ENCODE data around the gene IL17RD. TPM values are rescaled to one million over a fixed set of nuclear protein-coding genes. Genes with fewer than 3 reads are reported as not detected.

IL17RD gene
- polyA plus RNA-seq, 1 experiment = 0.60 TPM

DNA sequence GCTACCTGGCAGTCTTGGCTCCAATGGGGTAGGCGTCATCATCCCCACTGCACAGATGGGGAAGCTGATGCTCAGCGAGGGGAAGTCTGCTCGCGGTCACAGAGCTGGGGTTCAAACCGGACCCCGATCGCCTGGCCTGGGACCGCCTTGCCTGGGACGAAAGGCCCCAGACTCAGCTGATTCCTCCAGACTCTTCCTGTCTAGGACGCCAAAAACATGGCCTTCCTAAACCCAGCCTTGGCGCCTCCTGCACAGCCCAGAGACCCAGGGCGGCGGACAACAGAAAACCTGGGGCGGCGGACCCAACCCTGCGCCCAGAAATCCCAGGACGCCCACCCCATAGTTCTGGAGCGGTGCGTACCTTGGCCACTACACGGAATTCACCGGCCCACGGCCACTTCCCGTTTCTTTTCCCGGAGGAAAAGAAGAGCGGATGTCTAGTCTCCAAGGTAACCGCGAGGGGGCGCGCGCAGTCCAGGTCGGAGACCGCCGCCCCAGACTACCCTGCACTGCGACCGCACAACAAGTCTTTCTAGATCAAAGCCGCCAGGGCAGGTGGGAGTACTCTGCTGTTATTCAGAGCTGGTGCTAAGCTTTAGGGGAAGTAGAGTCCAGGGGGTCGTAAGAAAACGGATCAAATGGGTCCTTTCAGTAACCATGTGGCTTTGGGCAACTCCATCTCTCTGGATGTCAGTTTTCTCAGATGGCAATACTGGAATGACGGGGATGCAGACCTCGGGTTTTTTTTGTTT, 4.9 kb upstream of the IL17RD start:
- CTCF ChIA-PET = interaction anchor here (0.6 to 3.8 kb wide), 31 partner anchors 9 to 1215 kb away, joined by 3 to 30 read pairs (median 4); partner anchors contain the start of genes APPL1 and HESX1
- no peak for DNase-seq (ENCODE audit: low read depth)

DNA sequence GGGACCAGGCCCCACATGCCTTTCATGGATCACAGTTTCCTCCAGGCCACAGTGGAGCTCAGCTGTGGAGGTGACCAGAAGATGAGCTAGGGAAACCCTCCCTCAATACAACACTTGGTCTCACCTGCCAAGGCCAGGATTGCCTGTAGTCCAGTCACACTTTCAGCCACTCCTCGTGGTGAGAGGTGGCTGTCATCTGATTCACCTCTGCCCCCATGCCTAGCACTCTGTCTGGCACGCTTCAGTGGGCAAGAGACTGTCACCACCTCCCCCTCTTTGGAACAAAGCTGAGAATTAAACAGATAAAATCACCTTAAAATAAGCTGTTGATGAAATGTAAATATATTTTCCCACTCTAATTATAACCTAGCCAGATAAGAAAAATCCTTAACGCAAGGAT, 4.0 kb upstream of the IL17RD start:
- peaks cover 11% of the 10 kb centered on the region for H3K27me3 ChIP-seq (ENCODE audit: control insufficient read depth, insufficient read depth, low read length)
- TF ChIP-seq, protein P1, sequence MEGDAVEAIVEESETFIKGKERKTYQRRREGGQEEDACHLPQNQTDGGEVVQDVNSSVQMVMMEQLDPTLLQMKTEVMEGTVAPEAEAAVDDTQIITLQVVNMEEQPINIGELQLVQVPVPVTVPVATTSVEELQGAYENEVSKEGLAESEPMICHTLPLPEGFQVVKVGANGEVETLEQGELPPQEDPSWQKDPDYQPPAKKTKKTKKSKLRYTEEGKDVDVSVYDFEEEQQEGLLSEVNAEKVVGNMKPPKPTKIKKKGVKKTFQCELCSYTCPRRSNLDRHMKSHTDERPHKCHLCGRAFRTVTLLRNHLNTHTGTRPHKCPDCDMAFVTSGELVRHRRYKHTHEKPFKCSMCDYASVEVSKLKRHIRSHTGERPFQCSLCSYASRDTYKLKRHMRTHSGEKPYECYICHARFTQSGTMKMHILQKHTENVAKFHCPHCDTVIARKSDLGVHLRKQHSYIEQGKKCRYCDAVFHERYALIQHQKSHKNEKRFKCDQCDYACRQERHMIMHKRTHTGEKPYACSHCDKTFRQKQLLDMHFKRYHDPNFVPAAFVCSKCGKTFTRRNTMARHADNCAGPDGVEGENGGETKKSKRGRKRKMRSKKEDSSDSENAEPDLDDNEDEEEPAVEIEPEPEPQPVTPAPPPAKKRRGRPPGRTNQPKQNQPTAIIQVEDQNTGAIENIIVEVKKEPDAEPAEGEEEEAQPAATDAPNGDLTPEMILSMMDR (IDR thresholded peaks at IDR 0.05; ENCODE audit: insufficient read depth, low read depth, low read length) = no peak
- no peak for DNase-seq (ENCODE audit: low read depth)
- ChIA-PET CTCF (interaction anchor here (0.6 to 3.8 kb wide), 13 partner anchors 10 to 110 kb away, joined by 3 to 30 read pairs (median 4); partner anchors contain the start of gene APPL1), POLR2A (no interaction called here)
- H3K4me3 ChIP-seq (ENCODE audit: low read depth, low read length) = no peak overlapping the region
- no peaks in the 10 kb centered on the region for H3K36me3 ChIP-seq (ENCODE audit: control insufficient read depth, insufficient read depth, low read length)

More for the DNA sequence above, 4.9 kb upstream of the IL17RD start:
- Histone ChIP-seq H3K36me3 (ENCODE audit: control insufficient read depth, insufficient read depth, low read length) (no peaks in the 10 kb centered on the region), H3K4me3 (ENCODE audit: low read depth, low read length) (peak overlapping the region; percentile 45), H3K27me3 (ENCODE audit: control insufficient read depth, insufficient read depth, low read length) (peaks cover 11% of the 10 kb centered on the region)
- TF ChIP-seq, protein P1 (IDR thresholded peaks at IDR 0.05; ENCODE audit: insufficient read depth, low read depth, low read length) = peak; percentile 88
- POLR2A ChIA-PET = interaction anchor here (0.7 kb wide), 1 partner anchor 13 kb away, joined by 4 read pairs; no protein-coding TSS in a partner anchor

GRCh38 chr3:57168151-57168550, 3.0 kb upstream of the IL17RD start:
- Histone ChIP-seq H3K36me3 (ENCODE audit: control insufficient read depth, insufficient read depth, low read length) (no peaks in the 10 kb centered on the region), H3K27me3 (ENCODE audit: control insufficient read depth, insufficient read depth, low read length) (peaks cover 15% of the 10 kb centered on the region), H3K4me3 (ENCODE audit: low read depth, low read length) (no peak overlapping the region)
- no peak for DNase-seq (ENCODE audit: low read depth)
- CTCF ChIA-PET = interaction anchor here (3.8 kb wide), 1 partner anchor 10 kb away, joined by 30 read pairs; no protein-coding TSS in a partner anchor
- TF ChIP-seq, protein P1 (IDR thresholded peaks at IDR 0.05; ENCODE audit: insufficient read depth, low read depth, low read length) = no peak
- POLR2A ChIA-PET = no interaction called here

- ChIA-PET CTCF (interaction anchor here (0.6 kb wide), 1 partner anchor 178 kb away, joined by 3 read pairs; no protein-coding TSS in a partner anchor), POLR2A (no interaction called here)
- H3K4me3 ChIP-seq (ENCODE audit: low read depth, low read length) = no peak overlapping the region
- peaks cover 23% of the 10 kb centered on the region for H3K27me3 ChIP-seq (ENCODE audit: control insufficient read depth, insufficient read depth, low read length)
- H3K36me3 ChIP-seq (ENCODE audit: control insufficient read depth, insufficient read depth, low read length) = no peaks in the 10 kb centered on the region
- TF ChIP-seq, protein P1 (IDR thresholded peaks at IDR 0.05; ENCODE audit: insufficient read depth, low read depth, low read length) = no peak
- DNase-seq (ENCODE audit: low read depth) = no peak
Observed at GRCh38 chr3:57166660-57167059, 1.5 kb upstream of the IL17RD start.

GRCh38 chr3:57165641-57166040, 488 bp upstream of the IL17RD start:
- CTCF ChIA-PET = interaction anchor here (1.1 kb wide), 1 partner anchor 14 kb away, joined by 3 read pairs; no protein-coding TSS in a partner anchor
- TF ChIP-seq, protein P1 (IDR thresholded peaks at IDR 0.05; ENCODE audit: insufficient read depth, low read depth, low read length) = no peak
- Histone ChIP-seq H3K27me3 (ENCODE audit: control insufficient read depth, insufficient read depth, low read length) (peaks cover 23% of the 10 kb centered on the region), H3K36me3 (ENCODE audit: control insufficient read depth, insufficient read depth, low read length) (no peaks in the 10 kb centered on the region), H3K4me3 (ENCODE audit: low read depth, low read length) (no peak overlapping the region)
- DNase-seq (ENCODE audit: low read depth) = no peak
- POLR2A ChIA-PET = no interaction called here

Measured in BJ (cell line).